22Rv1 (cell line): ENCODE results near the gene NPPC.

Experiments used
- ZFX ChIP-seq: fragments of 450-650 bp; IDR thresholded peaks from 2 replicates; pipeline ENCODE4 v1.6.1; 2017; ENCODE audit warnings: antibody characterized with exemption, borderline replicate concordance
- TF ChIP-seq, protein P1 (sequence below): fragments of 450-650 bp; IDR thresholded peaks from 2 replicates; pipeline ENCODE4 v1.5.1; 2017; ENCODE audit warnings: mild to moderate bottlenecking

DNA sequence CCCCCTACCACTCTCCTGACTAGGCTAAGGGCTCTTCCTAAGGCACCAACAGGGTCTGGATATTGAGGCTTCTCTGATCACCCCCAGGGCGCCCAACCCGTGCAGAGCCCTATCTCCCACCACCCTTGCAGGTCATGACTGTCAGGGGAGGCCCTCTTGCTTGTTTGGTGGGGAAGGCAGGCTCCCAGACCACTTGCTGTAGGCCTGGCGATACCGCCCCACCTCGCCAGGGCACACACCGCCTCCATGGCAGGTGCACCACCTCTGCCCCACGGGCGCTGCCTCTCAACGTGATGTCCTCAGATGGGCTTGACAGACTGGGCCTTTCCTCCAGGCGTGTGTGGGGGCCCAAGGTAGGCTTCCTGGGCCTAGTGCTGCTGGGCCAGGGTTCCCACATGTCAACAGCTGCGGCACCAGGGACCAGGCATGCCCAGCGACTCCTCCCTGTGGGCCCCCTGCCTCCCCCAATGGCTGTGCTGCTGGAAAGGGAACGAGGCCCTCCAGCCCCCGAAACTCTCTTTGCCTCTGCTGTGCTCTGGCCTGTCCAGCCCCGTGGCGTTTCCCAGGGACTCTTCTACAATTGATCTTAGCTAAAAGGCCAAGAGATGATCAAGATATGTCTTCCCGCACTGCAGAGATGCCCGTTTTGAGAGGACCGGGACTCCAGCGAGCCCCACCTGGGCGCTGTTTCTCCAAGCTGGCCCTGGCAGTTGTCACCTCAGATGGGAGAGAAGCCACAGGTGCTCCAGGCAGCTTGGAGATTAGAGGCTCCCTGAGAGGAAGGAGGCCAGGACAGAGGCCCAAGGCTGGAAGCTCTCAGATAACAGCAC is 7.5 kb downstream of the NPPC start:
- TF ChIP-seq, protein P1, sequence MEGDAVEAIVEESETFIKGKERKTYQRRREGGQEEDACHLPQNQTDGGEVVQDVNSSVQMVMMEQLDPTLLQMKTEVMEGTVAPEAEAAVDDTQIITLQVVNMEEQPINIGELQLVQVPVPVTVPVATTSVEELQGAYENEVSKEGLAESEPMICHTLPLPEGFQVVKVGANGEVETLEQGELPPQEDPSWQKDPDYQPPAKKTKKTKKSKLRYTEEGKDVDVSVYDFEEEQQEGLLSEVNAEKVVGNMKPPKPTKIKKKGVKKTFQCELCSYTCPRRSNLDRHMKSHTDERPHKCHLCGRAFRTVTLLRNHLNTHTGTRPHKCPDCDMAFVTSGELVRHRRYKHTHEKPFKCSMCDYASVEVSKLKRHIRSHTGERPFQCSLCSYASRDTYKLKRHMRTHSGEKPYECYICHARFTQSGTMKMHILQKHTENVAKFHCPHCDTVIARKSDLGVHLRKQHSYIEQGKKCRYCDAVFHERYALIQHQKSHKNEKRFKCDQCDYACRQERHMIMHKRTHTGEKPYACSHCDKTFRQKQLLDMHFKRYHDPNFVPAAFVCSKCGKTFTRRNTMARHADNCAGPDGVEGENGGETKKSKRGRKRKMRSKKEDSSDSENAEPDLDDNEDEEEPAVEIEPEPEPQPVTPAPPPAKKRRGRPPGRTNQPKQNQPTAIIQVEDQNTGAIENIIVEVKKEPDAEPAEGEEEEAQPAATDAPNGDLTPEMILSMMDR = no peak
- no peak for TF ChIP-seq ZFX
